TTC549 (cell line): ENCODE results near the gene LPP.

Source experiments
- FAIRE-seq: peaks from 2 replicates; lab custom pipeline; 2012; peaks lifted over from hg19 to GRCh38; lab: Jason Lieb, UNC

The LPP gene

GRCh38 chr3:188526057-188526456 lies 372.1 kb downstream of the LPP start:
- FAIRE-seq, result no peak

DNA sequence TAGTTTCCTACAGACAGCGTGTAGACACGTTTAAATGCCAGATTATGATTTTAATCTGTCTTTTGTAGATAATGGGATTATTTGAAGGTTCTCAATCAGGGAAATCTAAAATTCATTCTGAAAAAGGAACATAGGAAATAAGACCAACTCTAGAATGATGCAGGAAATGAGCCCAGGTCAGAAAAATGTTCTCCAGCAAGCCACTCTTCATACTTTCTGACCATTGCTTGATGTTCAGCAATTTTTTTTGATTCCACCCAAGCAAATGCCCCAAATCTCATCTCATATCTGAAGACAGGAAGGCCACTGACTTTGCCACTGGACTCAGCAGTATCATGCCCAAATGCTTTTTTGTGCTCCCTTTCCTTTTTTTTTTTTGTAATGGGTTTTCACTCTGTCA lies 373.4 kb downstream of the LPP start:
- no peak for FAIRE-seq

DNA sequence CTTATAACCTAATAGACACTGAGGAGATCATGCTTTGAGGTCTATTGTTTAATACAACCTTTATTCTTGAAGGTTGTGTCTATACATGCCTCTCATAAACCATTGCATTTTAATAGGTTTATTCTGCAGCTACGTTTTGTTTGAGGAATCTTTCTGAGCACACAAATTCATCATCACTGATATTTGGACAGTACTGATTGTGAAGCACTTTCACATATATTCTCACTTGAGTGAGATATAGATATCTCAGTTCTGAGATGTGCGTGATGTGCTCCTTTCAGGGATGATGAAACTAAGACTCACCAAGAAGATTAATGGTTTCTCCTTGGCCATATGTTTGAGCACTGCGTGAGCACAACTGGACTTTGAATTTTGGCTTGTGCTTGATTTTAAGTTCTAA lies 374.4 kb downstream of the LPP start:
- no peak for FAIRE-seq

DNA sequence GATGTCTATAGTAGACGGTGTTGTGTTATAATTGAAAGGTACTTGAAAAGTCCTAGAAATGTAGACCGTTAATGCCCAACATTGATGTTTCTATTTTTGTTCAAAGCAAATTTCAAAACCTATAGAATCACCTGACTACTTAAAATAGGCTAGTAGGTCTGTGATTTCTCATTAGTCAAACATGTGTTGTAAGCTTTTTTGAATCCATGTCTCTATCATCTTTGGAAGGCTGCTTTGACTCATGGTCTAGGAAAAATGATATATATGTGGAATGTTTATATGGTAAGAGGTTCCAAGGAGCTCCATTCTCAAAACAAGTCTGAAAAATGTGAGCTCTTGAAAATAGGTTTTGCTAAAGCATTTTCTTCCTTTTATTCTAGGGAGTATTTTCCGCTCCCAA lies 375.3 kb downstream of the LPP start:
- FAIRE-seq, result no peak

DNA sequence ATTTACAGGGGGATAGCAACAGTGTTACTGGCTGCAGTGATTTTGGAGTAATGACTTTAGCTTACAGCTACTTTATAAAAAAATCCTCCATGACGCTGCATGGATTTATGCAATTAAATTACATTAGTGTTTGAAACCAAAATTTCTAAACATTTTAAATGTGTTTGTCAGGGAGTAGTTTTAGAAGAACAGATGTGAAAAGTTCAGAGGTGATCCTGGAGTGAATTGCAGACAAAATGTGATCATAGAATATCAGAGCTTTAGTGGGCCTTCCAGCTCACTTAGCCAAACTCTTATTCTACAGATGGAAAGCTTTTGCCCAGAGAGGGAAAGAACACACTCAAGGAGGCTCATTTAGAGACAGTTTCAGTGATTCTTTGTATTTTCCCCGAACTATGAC lies 376.3 kb downstream of the LPP start:
- no peak for FAIRE-seq

- FAIRE-seq, result no peak
Observed at GRCh38 chr3:188531210-188531609, 377.3 kb downstream of the LPP start.

DNA sequence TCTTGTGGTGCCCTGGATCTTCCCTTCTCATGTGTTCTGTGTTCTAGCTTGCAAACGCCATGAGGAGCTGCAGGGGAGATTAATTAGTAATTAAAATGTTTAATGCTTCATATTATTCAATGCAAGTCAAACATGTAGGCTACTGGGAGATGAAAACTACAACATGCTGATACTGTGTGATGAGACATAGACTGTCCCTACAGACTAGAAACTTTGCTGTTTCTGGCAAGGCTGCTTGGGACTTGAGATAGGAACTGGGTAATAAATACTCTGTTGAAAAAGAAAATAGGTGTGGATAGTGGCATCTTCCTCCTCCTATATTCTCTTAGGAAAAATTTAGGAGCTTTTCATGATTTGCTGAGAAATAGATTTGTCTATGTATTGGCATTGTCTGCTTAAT lies 379.2 kb downstream of the LPP start:
- no peak for FAIRE-seq

- FAIRE-seq, result no peak
Observed at GRCh38 chr3:188533612-188534357, 379.8 kb downstream of the LPP start.

DNA sequence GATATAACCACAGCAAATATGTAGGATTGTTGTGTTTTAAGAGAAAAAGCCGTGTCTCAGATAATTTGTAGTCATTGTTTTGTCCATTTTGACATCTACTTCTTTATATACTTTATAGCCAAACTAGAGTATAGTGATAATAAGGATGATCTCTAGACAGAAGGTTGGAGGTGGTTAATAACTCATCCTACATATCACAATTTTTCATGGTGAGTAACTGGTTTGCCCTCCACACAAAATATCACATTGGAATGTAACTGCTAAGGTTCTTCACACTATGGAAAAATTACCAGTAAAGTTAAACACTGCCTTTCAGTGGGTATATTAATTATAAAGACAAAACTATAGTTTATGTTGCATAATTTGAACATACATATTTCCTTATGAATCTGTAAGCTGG lies 380.7 kb downstream of the LPP start:
- no peak for FAIRE-seq

DNA sequence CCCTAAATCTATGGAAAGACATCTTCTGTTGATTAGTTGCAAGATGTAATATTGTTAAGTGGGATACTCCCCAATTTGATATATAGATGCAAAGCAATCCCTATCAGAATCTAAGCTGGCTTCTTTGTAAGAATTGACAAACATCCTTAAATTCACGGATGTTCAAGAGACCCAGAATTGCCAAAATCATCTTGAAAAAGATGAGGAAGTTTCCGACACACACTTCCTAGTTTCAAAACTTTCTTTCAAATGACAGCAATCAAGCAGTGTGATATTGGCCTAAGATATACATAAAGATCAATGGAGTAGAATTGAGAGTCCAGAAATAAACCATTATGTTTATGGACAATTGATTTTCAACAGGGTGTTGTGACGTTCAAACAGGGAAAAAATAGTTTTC lies 383.6 kb downstream of the LPP start:
- no peak for FAIRE-seq

DNA sequence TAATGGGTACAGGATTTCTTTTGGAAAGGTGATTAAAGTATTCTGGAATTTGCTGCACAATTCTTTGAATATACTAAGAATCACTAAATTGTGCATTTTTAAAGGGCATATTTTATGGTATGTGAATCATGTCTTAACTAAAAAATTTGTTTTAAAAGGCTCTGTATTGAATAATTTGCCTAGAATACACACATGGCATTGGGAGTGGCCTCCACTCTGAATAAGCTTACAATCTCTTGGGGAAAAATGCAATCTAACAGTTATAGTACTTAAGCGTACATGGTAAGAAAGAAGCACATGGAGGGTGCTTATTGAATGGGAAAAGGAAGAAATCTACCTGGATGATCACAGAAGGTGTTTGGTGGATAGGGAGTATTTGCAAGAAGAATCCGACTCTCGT lies 385.1 kb downstream of the LPP start:
- no peak for FAIRE-seq

DNA sequence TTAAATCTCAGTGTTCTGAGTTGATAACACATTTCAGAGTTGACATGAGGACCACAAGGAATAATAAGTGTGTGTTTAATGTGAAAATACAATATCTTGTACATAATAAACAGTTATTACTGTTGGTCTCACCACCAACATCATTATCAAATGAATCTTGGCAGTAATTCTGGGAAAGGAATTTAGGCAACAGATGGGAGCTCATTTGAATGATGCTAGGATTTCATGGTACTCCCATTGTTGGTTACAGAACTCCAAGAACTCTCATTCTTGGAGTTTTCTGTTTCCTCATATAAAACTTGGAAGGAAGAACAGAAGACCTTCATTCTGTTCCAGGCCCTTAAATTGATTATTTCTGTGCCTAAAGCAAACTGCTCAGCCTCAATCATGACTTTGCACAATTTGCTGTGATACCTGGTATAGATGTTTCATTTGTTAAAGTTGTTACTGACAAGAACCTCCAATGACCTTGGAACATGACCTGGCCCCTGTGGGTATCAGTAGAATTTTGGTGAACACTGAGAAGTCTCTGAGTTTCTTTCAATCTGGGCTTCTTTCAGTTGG lies 385.8 kb downstream of the LPP start:
- FAIRE-seq, result no peak

- no peak for FAIRE-seq
Observed at GRCh38 chr3:188542196-188542595, 388.2 kb downstream of the LPP start.

GRCh38 chr3:188544012-188544411 lies 390.1 kb downstream of the LPP start:
- no peak for FAIRE-seq

DNA sequence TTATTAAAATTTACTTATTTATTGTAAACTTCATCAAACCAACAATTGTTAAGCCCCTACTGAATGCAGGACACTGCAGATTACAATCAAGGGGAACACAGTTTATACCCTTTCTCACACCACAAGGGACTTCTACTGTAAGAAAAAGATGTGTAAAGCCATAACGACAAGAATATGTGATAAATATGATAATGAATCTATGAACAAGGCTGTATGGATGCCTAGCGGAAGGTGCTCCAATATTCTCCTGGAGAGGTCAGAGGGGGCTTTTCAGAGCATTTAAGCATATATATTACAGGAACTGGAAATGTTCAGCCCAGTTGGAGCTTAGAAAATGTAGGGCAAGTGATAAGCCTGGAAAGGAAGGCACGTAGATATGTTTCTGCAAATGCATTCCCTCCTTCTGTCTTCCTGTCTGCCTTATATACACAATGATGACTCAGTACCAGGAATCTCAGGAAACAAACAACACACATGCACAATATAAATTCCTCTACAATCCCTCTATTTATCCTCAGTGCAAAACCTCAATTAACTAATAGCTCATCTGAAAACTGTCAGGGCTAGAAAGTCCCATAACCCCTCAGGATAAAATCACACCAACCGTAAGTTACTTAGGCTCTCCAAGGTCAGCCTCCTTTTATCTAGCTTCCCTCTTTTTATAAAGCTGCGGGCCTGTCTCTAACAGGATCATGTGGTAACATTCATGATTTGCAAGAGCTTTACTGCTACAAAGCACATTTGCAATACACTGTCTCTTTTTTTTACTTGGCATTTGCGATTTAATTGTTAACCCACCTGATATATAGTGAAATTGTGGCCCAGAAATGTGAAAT lies 393.1 kb downstream of the LPP start:
- no peak for FAIRE-seq

DNA sequence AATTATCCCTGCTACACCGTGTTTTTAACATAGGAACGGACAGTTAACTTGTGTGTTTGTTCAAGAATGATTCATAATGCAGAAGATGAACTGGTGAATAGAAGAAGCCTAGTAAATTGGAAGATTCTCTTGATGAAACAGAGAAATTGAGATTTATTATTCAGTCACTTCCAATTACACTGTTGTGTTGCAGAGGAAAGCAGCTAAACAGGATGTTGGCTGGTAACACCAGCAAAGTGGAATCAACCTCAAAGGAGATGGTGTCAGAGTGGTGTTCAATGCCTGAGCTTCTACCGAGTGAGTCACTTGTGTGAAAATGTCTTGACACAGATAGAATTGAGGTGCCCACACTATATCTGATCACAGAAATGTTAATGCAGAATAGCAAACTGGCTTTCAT lies 399.6 kb downstream of the LPP start:
- FAIRE-seq, result no peak

DNA sequence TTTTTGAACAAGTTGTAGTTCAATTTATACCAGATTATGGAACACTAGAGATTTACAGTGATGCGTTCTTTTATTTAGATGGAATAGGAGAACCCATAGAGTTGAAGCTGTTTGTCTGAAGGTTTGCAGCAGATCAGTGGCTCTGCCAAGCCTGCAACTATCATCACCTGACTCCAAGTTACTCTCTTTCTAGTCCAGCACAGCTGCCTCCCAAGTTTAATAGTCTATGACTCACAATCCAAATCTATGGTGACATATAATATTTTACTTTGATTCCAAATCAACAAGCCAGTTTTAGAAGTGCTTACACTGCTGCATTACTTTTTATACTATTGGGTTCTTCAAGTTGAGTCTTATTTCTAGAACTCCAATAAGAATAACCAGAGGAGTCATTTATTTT lies 400.4 kb downstream of the LPP start:
- FAIRE-seq, result no peak

DNA sequence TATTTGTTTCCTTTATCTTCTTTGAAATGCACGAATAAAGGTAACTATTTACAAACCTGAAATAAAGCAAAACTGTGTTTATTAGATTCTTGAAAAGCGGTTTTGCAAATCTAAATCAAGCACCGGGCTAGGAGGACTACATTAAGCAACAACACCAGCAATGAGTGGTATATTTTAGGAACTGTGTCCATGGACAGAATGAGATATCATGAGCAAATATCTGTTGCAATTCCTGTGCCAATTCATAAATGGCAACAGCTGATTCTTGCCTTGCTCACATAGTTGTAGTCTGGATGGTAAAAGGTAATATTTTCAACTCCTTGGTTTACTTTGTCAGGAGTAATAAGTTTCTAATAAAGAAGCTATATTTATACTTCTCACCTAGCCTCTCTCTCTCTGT lies 403.3 kb downstream of the LPP start:
- FAIRE-seq, result no peak

- FAIRE-seq, result no peak
Observed at GRCh38 chr3:188558343-188559071, 404.6 kb downstream of the LPP start.

DNA sequence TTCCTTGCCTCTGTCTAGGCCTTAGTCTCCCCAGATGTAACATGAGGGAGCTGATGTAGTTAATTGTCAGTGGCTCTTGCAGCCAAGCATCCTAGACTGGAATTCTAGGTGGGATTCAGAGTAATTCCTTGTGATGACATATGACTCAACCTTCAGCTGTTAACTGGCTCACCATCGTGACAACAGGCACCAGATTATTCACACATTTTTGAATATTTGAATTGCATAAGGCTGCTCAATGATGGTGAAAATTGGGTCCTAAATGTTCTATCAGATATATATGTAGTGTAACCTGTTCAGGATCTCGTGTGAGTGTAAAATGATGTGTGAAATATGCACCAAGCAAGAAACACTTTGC lies 405.1 kb downstream of the LPP start:
- FAIRE-seq, result no peak

- no peak for FAIRE-seq
Observed at GRCh38 chr3:188559856-188560255, 405.9 kb downstream of the LPP start.

GRCh38 chr3:188562144-188562543 lies 408.2 kb downstream of the LPP start:
- FAIRE-seq, result no peak
